Embryonic facial prominence (tissue), 1 donor: Measurements from ENCODE around the gene GALNT17.
A peak's percentile ranks its signal among the peaks of the same experiment; 100 is the strongest.
"Not testable (repeated sequence)": the region's sequence is repeated elsewhere in the genome, so short reads cannot be mapped to it uniquely, and the experiment has no call there.

Source experiments
- DNase-seq: peaks from one replicate; pipeline ENCODE4 v3.0.0-alpha.2; 2016; ENCODE audit errors: extremely low spot score

The GALNT17 gene

DNA sequence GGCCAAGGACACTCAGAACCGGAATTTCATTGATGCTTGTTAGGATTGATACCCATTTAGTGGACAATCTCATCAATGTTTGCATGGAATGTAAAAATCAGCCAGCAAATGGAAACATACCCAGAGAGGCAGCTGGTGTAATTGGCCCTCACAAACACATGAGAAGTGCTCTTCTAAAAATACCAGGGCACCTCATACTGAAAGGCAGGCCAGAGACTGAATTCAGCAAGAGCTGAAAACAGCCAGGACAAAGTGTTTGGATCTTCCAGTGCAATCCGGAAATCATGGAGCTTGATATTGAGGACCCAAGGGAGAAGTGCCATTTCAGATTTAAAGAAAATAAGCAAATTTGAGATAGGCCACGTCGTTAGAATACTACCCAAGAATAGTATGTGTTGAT lies 498.6 kb downstream of the GALNT17 start:
- DNase-seq, result no peak

DNA sequence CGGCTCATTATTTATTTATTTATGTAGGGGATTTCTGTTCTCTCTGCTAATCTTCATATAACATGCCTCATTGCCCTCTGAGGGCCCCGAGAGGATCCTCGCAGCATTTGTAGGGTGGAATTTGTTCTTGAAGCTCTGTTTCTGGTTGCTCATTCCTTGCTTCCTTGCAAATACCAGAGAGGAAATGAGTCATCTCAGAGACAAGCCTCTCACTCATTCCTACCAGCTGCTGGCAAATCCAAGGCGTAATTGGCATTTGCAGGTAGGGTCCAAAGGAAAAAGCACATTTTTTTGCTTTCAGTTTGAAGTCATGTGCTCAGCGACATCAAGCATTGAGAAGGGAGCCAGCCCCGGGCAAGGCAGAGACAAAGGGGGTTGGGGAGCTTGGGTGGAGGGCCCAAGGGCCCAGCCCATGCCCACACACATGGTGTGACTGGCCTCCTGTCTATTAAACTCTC lies 501.6 kb downstream of the GALNT17 start:
- DNase-seq, result peak; percentile 45

DNA sequence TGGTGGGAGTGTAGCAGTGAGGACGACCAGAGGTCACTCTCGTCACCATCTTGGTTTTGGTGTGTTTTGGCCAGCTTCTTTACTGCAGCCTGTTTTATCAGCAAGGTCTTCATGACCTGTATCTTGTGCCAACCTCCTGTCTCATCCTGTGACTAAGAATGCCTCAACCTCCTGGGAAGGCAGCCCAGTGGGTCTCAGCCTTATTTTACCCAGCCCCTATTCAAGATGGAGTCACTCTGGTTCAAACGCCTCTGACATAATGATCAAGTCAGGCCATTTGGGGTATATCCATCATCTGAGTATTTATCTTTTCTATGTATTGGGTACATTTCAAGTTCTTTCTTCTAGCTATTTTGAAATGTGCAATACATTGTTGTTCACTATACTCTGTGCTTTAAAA lies 503.9 kb downstream of the GALNT17 start:
- DNase-seq, result not testable (repeated sequence)

DNA sequence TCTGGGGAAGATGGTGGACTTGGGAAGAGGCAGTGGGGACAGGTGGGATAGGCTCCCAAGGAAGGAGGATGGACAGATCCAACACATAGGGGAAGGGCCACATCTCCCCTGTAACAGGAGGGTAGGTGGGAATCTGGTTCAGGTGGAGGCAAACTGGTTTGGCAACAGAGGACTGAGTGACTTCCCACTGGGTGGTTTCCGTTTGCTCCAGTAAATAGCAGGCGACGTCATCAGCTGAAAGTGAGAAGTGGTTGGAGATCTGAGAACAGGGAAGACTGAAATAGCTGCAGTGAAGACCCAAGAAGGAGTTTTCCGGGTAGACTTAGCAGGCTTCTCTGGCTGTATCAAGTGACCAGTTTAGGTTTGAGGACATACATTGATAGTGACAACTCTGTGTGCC lies 504.4 kb downstream of the GALNT17 start:
- DNase-seq, result no peak

DNA sequence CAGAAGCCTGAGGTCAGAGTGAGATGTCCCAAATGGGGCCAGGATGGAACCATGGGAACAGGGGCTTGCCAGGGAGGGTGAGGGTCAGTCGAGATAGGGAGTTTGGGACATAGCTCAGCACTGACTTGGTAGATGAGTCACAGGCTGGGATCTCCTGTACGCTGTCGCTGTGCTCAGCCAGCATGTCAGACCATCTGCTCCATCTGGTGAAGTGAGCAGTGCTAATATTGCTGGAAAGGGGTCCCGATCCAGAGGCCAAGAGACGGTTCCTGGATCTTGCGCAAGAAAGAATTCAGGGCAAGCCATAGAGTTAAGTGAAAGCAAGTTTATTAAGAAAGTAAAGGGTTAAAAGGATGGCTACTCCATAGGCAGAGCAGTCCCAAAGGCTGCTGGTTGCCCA lies 505.6 kb downstream of the GALNT17 start:
- no peak for DNase-seq

DNA sequence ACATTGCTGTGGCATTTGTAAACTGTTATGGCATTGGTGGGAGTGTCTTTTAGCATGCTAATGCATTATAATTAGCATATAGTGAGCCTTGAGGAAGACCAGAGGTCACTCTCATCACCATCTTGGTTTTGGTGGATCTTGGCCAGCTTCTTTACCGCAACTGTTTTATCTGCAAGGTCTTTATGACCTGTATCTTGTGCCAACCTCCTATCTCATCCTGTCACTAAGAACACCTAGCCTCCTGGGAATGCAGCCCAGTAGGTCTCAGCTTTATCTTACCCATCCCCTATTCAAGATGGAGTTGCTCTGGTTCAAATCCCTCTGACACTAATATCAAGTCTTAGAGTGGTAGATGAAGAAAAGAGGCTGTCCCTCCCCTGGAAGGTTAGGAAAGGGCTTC lies 506.2 kb downstream of the GALNT17 start:
- DNase-seq, result no peak

DNA sequence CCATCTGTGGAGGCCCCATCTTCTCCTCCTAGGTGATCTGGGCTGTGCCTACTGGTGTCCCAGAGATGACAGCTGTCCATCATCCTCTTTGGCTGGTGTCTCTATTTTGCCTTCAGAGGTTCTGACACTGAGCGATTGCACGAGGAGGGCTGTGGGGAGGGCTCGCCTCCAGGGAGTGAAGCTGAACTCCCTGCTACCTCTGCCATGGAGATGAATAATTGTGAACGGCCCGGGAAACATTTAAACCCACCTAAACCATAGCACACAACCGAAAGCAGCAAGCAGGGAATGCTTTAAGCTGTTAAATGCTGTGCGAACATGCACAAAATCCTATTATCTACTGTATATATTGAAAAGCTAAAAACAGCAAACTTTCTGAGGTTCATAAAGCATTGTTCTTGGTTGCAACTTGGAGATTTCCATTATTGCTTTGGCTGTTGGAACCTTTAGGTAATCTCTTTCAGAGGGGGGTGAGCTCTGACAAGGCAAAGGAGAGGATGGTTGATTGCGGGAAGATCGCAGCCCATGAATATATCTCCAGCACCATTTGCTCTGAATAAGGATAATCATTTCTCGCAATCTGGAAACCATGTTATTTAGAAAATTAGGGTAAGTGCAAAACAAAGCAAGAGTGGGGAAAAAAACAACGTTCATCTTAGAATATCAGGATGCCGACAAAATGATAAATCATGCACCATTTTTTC lies 507.6 kb downstream of the GALNT17 start:
- no peak for DNase-seq

DNA sequence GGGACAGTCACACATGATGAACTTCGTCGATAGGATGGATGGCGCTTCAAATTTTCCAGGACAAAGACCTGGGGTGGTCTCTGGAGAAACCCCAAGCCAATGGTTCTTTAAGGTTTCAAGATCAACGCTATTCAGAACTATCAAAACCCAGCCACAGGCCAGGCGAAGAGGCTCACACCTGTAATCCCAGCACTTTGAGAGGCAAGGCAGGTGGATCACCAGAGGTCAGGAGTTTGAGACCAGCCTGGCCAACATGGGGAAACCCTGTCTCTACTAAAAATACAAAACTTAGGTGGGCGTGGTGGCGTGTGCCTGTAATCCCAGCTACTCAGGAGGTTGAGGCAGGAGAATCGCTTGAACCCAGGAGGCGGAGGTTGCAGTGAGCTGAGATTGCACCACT lies 511.1 kb downstream of the GALNT17 start:
- DNase-seq, result not testable (repeated sequence)

DNA sequence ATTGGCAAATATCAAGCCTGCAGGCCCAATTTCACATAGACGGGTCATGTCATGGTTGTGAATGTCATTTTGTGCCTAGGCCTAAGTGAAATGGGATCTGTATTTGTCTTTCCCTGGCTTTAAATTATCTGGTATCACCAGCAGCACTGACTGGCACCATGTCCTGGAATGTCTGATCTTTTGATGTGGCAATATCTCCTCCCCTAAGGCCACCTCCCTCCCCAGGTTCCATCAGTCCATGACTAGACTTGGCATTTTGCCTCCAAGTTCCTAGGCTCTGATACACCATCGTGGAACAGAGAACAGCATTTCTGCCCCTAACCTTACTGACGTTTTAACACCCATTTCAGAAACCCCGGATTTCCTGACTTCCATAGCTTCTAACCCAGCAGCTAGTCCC lies 513.9 kb downstream of the GALNT17 start:
- DNase-seq, result no peak

DNA sequence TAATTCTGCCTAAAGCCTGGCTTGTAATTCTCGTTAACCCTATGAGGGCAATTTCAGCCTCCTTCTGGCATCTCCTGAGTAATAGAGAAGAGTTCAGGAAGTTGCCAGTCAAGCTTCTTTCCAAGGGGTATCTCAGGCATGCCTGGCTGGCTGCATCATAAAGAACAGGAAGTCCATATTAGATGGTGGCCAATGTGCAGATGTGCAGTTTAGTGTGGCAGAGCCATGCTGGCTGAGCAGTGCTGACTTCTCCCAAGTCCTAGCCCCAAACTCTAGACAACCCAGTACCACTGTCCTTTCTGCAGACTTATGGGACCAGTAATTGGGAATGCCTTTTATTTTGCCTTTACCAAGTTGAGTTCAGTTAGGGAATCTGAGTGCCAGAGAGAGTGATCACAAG lies 517.9 kb downstream of the GALNT17 start:
- no peak for DNase-seq

DNA sequence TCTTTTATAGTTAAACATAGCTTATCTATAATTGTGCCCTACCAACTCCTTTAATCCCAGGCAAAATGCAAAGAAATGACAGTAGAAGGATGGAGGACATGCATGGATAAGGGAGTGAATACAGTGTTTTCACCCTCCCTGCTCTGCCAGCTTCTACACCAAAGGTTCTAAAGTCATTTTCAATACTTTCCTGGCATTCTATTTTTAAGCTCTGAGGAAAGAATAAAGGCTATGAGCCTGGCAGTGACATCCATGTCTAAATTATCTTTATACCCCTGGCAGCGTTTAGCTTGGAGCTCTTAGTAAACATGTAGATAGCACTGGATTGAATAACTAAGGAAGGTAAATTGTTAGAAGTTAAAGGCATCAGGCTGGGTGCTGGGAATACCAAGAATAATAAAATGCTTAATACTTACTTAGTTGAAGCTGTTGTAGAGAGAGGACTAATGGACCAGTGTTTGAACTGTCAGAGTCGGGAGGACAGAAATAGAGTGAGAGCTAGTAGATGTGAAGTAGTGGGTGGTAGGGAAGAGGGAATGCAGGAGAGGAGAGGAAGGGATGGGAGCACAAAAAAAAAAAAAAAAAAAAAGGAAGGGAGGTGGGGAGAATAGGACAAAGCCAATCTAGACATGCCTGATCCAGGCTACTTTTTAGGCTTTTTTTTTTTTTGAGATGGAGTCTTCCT lies 518.9 kb downstream of the GALNT17 start:
- DNase-seq, result no peak

DNA sequence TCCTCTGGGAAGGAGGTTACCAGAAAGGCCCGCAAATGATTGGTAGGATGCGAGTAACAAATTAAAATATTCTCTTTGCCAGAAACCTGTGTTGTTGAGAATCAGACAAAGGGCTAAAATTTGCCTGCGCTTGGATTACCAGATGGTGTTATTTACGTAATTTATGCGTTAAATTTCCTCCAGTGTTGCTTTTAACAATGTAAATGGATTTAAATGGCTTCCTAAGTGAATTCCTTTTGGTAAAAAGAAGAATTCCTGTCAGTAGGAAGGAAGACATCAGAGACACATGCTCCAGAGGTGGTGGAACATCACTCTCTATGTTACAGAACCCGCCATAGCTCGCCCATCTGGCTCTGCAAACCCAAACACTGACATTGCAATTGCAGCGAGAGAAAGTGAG lies 520.6 kb downstream of the GALNT17 start:
- no peak for DNase-seq

DNA sequence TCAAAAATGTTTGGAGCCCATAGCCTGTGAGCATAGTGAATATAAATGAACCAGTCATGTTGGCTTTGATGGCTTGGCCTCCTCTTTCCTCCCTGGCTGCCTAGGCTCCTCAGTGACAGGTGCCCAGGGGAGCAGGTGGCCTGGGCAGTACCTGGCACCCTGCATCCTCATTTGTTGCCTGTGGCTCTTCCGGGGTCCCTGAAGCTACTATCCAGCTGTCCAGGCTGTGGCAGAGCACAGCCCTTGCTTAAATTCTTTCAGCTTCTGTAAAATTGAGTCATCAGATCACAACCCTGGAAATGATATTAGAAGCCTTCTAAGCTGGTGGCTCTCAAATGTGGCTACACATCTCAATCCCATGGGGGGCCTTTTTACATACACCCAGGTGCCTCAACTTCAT lies 525.4 kb downstream of the GALNT17 start:
- no peak for DNase-seq

DNA sequence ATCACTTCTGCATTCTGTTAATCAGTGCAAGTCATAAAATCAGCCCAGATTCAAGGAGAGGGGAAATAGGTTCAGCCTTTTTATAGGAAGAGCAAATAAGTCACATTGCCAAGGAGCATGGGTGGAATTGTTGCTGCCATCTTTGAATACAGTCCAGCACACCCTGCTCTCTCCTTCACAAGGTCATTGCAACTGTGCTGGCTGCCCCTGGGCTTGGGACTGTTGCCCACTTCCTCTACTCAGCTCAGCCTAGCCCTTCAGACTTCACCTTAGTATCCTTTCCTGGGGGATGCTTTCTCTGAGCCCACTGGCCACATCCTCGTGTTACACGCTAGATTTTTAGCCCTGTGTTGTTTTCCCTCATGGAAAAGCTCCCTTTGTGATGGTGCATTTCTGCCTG lies 527.7 kb downstream of the GALNT17 start:
- DNase-seq, result no peak

DNA sequence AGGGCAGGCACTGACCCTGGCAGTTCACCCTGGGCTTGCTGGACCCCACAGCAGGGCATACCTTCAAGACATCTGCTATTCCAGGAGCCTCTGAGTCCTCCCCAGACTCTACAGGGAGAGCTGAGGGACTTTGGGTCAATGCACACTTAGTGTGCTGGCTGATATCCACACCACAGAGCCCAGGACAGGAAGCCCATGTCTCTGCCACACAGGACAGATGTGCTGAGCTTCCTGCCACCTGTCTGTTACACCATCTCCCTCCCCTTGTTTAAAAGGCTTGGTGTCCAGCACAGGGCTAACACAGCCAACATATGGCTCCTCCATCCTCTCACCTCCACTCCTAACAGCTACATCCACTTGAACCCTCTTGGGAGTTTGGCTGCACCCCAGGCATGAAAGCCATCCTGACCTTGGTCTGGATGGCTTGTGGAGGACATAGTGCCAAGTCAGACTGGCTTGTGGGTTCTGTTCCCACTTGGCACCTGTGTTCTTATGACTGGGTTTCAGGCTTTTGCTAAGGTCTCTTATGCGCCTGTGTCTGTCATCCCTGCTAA lies 529.8 kb downstream of the GALNT17 start:
- DNase-seq, result no peak

DNA sequence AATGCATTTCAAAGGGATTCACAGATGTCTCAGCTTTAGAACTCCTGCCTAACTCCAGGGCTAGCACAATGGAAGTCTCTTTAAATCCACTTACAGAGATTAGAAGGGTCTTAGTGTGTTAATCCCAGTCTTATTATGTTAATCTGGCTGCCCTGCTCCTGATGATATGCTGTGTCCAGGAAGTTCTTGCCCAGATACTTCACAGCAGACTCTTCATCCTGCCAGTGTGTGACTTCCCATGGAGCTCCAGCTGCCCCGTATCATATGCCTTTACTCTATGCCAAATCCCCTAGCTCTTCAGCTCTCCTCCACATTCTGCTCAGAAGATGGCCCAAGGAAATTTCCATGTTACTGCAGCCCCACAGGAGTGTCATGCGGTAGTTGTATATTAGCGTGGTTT lies 533.8 kb downstream of the GALNT17 start:
- DNase-seq, result no peak

DNA sequence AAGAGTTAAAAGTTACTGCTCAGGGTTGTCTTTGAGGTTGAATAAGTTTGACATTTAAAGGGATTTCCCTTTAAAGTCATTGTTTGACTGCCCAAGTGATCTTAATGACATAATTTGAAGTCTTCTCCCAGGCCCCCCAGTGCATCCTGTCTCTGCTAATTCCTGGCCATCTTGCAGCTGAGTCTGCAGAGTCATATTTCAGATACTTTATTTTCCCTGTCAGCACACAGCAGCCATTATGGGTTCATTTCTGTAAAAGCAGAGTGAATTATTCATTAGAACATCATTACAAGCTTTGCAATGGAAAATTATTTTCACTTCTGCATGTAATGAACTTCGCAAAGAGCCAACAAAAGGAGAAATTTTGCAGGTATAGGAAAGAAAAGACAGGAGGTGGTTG lies 536.6 kb downstream of the GALNT17 start:
- DNase-seq, result no peak

DNA sequence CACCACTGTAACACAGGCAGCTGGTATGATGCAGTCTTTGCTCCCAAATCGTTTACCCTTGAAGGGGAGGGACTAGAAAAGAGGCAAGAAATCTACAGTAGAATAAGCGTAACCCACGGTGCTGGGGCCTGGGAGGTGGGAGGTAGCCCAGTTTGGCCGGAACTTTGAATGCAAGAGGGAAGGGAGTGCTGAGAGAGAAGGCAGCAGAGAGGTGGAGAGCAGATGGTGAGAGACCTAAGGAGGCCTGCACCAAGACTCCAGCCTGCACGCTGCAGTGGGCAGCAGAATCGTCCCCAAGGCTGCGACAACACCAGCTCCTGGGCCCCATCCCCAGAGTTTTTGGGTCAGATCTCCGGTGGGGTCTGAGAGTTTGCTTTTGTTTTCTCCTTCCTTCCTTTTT lies 547.5 kb downstream of the GALNT17 start:
- no peak for DNase-seq

DNA sequence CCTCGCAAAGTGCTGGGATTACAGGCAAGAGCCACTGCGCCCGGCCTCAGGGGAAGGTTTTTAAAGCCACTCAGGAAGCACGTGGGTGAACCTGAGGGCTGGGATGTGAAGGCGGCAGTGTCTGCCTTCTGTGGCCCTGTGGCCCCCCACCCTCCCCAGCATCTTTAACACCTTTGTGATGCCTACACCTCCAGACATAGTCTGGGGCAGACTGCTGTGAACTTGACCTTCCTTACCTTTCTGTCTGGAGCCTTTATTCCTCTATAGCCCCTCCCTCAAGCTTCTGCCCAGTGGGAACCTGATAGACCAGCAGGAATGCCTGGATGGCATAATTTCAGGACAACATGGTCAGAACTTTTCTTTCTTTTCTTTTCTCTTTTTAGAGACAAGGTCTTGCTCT lies 550.2 kb downstream of the GALNT17 start:
- DNase-seq, result no peak

DNA sequence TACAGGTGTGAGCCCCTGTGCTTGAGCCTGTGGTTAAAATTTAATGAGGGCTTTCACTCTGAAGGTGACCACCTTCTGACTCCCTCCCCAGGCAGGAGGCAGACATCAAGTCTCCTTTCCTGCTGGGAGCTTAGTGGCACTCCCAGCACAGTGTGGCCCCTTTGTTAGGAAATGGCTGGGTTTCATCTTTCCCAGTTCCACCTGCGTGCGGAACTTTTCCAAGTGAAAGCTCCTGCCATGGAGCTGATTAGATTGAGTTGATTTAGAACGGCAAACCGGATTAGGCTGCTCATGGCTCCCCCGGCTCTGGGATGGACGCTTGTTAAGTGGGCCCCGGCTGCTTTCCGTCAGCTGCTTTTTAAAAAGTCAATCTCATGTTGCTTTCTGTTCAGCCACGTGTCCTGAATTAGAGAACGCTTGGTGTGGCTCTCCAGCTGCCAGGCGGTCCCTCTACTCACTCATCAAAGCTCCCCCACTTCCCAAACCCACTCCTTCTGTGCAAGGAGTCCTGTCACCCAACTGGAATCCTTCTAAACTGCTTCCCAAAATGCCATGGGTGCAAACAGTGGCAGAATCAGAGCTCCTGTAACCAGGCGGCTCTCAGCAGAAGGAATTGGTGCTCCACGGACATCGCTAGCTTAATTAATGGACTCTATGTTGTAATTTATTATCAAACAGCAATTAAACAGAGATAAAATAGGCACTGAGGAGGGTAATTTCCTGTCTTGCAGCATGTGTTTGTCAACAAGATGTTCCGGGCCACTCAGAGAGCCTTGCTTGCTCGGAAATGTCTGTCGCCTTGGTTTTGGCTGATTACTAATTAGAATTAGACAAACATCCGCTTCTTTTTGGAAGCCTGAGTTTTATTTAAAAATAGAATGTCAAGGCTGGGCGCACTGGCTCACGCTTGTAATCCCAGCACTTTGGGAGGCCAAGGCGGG lies 551.2 kb downstream of the GALNT17 start:
- peak; percentile 8 for DNase-seq

DNA sequence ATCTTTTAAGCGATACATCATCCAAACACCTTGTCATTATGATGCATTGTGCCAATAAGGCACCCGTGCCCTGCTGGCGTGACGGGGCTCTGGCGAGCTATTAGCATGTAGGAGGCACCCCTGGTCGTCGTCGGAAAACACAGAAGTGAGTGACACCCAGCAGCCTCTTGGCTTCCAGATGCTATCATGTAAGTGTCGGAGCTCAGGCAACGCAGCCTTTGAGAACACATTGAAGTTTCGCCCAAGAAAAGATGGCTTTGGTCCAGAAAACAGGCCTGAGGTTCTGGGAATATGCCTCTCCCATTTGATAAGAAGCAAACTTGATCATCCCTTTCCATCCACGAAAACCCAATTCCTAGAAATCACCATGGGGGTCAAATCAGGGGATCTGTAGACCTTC lies 555.3 kb downstream of the GALNT17 start:
- DNase-seq, result no peak
